Activated T-cell treated with anti-CD3 and anti-CD28 coated beads for 1 hour (primary cell): ENCODE data around the gene PAXX.
"Not testable (repeated sequence)": the region's sequence is repeated elsewhere in the genome, so short reads cannot be mapped to it uniquely, and the experiment has no call there.

Experiments
- DNase-seq: peaks from one replicate; pipeline ENCODE4 v3.0.0-alpha.2; 2020; ENCODE audit warnings: low read depth

The PAXX gene

GRCh38 chr9:137002646-137003041, 10.4 kb downstream of the PAXX start:
- DNase-seq, result no peak

- DNase-seq, result not testable (repeated sequence)
Observed at GRCh38 chr9:137004285-137004684, 12.1 kb downstream of the PAXX start.

DNA sequence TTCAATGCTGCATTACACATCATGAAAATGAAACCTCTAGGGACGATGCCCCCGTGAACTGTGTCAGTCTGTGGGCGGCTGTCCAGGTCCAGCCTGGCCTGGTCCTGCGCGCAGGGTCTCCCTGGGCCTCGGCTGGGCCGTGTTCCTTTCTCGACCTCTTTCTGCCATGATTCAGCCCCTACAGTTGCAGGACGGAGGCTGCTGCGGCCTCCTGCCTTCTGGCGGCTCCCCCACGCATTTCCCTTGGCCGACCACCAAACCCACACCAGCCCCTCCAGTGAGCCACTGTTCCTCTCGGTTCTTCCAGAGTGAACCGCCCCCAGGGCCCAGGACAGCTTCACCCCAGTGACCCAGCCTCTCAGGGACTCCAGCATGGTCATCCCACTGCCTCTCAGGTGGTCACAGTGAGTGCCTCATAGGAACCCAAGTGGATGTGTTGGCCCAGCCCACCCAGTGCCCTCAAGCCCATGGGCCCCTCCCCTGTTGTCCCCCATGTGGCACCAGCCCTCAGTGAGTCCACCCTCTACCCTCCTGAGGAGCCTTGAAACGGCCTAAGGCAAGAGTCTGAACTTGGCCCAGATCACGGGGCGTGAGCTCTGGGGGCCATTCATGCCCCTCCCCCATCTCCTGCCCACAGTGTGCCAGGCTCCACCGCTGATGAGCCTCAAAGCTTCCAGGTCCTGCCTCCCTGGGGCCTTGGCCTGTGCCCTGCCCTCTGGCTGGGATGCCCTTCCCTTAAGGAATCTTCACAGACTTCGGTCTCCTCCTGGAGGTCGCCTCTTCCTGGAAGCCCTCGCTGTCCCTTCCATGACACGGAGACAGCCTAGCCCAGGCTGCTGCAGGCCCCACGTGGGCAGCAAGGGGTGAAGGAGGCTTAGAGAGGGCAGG, 14.1 kb downstream of the PAXX start:
- no peak for DNase-seq

DNA sequence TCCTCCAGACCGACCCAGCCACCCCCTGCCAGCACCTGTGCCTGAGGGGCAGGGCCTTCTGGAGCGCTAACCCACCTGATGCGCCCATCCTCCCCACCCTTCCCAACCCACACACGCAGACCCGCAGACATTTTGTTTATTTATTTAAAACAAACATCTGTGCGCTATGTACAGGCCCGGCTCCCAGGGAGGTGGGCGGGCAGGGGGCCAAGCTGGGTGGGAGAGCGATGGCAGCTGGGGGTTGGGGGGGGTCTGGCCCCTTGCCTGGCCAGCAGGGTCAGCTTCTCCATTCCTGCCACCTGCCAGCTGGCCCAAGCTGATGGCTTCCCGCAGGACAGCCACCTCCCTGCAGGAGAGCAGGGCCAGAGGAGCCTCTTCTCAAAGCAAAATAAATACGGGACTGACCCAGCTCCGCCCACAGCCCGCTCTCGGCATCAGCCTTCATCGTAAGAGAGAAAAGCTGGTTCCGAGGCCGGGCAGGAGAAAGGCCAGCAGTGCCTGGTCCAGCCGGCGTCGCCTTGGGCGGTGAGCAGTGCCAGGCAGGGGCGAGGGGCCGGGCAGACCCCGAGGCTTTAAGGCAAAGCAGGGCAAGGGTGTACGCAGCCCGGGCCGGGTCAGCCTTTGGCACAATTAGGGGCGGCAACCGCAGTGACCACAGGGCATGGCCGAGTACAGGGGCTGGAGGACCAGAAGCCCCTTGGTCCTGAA, 15.0 kb downstream of the PAXX start:
- no peak for DNase-seq

DNA sequence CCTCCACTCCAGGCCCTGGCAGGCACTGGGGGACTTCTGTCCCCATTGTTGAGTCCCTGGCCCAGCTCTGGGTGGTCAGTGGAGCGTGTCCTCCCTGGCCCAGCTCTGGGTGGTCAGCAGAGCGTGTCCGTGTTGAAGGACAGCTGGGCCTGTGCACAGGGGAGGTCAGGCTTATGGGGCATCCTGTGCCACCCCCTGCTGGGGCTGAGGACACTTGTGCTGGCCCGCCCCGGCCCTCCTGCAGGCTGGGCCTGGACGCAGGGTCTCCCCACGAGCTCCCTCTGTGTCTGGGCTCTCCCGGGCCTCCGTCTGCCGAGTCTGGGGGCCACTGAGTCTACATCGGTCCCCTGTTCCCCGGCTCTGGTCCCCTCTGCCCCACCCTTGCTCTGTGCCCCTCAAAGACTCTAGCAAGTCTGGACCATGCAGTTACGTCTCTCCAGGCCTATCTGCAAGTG, 15.6 kb downstream of the PAXX start:
- DNase-seq, result no peak

- DNase-seq, result no peak
Observed at GRCh38 chr9:137008312-137008711, 16.1 kb downstream of the PAXX start.

DNA sequence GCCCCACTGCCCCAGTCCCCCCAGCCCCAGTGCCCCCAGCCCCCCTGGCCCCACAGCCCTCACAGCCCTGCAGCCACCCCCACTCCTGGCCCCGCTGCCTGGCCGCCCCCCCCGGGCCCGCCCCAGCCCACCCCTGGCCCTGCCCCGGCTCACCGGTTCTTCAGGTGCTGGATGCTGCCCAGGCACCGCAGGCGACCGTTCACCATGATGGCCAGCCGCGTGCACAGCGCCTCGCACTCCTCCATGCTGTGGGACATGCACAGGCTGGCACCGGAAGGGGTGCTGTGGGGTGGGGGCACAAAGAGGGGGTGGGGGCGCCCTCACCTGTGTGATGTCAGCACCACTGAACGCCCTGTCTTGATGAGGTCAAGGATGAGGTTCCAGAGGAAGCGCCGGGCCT, 17.0 kb downstream of the PAXX start:
- no peak for DNase-seq

DNA sequence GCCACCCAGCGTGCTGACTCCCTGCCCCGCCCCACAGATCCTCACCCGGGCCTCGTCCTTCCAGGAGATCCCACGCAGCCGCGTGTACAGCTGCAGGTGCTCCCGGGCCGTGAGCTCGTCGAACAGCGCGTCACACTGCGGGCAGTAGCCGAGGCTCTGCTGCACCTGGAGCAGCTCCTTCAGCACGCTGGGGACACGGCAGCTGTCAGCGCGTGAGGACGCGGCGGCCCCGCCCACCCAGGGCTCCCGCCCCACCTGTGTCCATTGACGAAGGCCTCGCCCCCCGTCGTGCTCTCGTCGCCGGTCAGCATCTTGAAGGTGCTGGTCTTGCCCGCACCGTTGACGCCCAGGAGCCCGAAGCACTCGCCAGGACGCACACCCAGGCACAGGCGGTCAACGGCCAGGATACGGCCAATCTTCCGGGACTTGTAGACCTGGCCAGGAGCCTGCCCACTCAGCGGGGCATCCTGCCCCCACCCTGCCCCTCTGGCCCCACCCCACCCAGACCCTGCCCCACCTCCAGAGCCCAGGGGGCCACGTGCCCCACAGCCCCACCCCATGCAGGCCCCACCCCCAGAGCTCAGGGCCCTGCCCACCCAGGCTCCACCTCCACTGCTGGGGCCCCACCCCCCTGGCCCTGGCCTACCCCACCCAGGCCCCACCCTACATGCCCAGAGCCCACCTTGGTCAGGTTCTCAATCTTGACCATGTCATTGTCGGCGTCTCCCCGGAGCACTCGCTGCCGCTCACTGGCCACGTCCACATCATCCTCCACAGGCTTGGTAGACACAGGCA, 17.9 kb downstream of the PAXX start:
- no peak for DNase-seq

DNA sequence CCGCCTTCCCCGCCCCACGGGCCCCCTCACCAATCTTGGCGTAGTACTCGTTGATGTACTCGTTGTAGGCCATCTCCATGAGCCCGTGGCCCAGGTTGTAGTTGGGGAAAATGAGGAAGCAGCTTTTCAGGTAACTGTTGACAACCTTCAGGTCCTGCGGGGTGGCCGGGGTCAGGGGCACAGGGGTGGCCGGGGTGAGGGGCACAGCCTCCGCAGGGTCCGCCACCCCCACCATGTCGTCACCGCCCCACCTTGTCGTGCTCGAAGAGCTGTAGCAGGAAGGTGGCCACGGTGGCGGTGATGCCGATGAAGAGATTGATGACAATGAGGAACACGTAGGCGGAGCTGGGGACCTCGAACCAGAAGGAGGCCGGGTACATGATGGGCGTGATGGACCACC, 18.9 kb downstream of the PAXX start:
- DNase-seq, result no peak

DNA sequence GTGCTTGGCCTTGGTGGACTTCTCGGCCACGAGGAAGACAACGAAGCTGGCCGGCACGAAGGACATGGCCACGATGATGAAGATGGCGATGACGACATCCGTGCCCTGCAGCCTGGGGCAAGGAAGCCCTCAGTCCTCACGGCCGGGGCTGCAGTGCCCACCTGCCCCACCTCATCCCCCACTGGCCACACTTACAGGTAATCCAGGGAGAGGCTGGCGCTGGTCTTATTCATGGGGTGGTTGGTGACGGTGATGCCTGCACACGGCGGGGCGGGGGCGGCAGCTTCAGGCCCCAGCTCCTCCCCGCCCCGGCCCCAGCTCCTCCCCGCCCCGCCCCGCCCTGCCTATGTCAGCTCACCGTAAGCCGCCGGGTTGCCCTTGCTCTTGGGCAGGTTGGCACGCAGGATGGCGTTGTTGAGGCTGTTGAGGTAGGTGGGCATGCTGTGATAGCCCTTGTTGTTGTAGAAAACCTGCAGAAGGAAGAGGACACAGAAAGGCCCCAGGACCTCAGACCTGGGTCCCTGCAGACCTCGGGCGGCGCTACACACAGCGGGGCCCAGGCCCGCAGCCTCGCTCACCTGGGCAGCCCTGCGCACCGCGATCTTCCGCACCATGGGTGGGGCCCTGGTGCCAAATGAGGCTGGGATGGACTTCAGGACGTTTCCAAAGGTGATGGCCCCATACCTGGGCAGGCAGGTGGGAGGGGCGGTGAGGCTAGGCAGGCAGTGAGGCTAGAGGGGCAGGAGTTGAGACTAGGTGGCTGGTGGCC, 19.9 kb downstream of the PAXX start:
- DNase-seq, result no peak

- no peak for DNase-seq
Observed at GRCh38 chr9:137012694-137013570, 20.7 kb downstream of the PAXX start.

DNA sequence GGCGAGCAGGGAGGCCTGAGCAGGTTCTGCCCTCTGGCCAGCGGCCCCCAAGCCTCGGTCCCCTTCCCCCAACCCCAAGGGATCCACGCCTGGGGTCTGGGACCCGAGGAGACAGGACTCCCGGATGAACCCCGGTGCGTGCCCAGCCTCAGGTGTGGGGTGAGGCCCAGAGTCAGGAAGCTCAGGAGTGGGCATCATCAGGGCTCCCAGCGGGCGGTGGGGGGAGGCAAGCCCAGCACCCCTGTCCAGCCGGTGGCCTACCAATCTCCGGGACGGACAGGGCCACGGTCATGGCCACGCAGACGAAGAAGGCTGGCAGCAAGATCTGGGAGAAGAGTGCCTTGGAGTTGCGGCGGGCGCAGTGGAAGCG, 21.3 kb downstream of the PAXX start:
- no peak for DNase-seq

GRCh38 chr9:137014166-137014565, 21.9 kb downstream of the PAXX start:
- DNase-seq, result no peak

GRCh38 chr9:137014776-137015539, 22.7 kb downstream of the PAXX start:
- DNase-seq, result no peak

GRCh38 chr9:137015540-137015930, 23.3 kb downstream of the PAXX start:
- DNase-seq, result no peak

- DNase-seq, result no peak
Observed at GRCh38 chr9:137015976-137016375, 23.8 kb downstream of the PAXX start.

DNA sequence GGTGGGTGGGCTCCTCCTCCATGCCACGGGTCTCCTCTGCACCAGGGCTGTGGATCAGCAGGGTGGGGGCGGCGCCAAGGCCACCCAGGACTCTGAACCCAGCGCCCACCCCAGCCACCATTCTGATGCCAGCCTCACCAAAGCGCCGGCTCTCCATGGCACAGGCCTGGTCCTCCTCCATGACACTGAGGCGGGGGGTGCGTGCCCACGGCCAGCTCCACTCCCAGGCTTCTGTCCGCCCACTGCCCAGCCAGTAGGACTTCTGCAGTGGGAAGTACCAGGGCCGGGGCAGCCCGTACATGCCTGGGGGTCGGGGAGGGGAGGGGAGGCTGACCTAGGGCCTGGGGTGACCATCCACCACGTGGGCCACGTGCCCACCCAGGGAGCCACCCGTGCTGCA, 24.2 kb downstream of the PAXX start:
- DNase-seq, result no peak

DNA sequence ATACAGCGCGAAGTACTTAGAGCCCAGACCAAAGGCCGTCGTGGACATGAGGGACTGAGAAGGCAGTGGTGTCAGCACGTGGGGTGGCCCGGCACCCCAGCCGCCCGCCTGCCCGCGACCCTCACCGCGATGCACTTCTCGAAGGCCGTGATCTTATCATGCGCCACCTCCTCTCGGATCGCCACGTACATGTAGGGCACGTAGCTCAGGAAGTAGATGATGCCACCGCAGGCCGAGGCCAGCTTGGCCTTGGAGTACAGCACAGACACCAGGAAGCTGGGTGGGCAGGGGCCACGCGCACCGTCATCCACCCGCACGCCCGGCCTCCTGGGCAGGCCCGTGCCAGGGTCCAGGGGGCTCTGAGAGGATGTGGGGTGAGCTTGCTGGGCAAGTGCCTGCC, 24.8 kb downstream of the PAXX start:
- no peak for DNase-seq

- no peak for DNase-seq
Observed at GRCh38 chr9:137017791-137018497, 25.7 kb downstream of the PAXX start.
